IPS-18c (cell line): ENCODE results near the gene HYAL1.

Experiments
- H3K4me3 ChIP-seq: 2 replicates; pipeline ENCODE4 v1.7.0; 2013; ENCODE audit warnings: low read depth, mild to moderate bottlenecking, low read length, moderate library complexity; ENCODE audit not compliant: insufficient read depth
- H3K9me3 ChIP-seq: one replicate; pipeline ENCODE4 v1.6.1; 2013; ENCODE audit warnings: mild to moderate bottlenecking, low read length, moderate library complexity; ENCODE audit not compliant: control insufficient read depth, insufficient read depth

Gene HYAL1

DNA sequence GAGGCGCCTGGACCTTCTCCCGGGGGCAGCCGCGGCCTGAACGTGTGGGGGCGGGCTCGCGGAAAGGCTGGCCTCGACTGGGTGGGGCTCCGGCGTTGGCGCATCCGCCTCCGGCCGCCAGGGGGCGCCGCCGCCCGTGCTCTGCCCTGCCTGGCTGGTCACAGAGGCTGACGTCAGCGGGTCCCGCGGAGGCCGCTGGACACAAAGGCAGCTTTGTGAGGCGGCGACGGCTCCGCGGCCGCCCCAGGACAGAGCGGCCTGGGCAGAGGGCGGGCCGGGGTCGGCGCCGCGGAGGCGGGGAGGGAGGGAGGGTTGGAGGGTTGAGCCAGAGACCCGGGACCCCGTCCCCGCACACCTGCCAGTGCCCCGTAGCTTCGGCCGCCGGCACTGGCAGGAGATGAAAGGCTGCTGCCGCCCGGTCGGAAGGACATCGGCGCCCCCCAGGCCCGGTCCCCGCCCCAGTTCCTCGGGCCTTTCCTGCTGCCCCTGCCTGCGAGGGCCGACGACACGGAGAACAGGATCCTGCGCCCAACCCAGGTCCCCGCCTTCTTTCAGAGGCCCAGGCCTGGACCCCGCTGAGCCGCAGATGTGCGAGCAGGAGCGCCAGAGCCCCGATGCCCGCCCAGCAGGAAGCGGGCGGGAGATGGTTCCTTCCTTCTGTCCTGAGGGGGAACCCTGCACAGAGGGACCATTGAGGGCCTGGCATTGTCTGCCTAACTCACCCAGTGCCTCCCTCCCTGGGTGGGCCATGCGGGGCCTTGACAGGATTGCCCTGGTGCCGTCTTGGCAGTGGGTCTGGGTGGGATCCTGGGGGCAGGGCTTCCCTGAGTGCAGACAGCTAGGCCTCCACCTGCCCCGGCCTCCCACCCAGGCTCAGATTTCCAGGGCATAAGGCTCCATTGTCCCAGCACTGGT is 43.1 kb downstream of the HYAL1 start:
- Histone ChIP-seq H3K4me3 (peak overlapping the region; percentile 51), H3K9me3 (no peaks in the 10 kb centered on the region)

DNA sequence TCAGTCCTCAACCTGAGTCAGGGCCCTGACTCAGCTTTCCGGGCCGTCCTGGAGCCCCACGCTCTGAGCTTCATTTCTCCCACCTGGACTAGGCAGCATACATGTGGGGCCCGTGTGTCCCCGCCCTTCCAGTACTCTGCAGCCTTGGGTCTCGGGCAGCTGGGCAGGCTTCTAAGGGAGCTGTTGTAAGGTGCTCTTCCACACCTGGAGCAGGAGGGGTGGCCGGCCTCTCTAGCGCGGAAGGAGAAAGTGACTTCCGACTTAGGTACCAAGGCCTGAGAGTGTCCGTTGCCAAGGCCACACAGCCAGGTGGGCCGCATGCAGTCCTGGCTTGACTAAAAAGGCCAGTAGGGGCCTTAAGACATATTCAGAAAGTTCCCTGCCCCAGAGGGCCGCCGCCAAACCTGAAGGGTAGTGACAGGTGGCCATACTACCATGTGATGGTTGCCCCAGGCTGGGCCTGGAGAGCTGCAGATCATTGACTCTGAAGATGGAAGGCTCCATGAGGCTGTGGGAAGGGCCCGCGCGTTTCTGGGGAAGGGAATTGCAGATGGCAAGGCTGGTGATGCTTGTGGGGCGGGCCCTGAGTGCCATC is 43.8 kb downstream of the HYAL1 start:
- Histone ChIP-seq H3K9me3 (no peaks in the 10 kb centered on the region), H3K4me3 (no peak overlapping the region; the same call in 1 of the 2 replicates)

- H3K4me3 ChIP-seq, result no peak overlapping the region
- H3K9me3 ChIP-seq, result no peaks in the 10 kb centered on the region
These were observed 44.4 kb downstream of the HYAL1 start for GRCh38 chr3:50258979-50259378.

DNA sequence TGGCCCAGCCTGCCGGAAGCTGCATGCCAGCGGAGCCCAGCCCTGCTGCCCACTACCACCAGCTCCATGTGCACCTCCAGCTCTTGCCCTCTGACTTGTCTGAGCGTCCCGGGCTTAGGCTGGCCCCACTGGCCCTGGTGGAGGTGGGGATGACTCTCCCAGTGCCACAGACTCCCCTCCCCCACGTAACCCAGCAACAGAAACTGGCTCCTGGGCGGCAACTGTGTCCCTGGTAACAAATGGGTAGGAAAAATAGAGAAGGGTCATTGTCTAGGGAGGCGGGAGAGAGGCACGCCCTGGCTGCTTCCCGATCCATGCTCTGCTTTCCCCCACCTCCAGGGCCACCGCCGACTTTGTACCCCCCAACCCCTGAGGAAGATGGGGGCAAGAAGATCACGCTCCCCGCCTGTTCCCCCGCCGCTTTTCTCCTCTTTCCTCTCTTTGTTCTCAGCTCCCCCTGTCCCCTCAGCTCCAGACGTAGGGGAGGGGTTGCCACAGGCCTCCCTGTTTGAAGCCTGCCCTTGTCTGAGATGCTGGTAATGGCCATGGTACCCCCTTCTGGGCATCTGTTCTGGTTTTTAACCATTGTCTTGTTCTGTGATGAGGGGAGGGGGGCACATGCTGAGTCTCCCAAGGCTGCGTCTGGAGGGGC is 45.2 kb downstream of the HYAL1 start:
- Histone ChIP-seq H3K9me3 (no peaks in the 10 kb centered on the region), H3K4me3 (no peak overlapping the region)

GRCh38 chr3:50256978-50257890 is 46.1 kb downstream of the HYAL1 start:
- Histone ChIP-seq H3K4me3 (no peak overlapping the region), H3K9me3 (no peaks in the 10 kb centered on the region)

DNA sequence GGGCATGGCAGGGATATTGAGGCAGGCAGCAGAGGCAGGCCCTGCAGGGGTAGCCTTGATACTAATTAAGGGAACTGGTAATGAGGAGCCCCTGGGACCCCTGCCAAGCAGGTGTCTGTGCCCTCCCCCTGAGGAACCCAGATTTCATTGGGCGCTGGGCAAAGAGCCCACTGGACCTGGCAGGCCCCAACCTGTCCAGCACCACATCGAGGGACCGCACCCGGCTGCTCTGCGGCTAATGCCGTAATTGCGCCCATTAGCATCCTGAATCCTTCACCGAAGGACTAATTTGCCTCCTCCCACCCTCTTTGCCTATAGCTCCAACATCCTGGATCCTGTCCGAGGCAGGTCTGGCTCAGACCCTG is 48.1 kb downstream of the HYAL1 start:
- Histone ChIP-seq H3K9me3 (no peaks in the 10 kb centered on the region), H3K4me3 (no peak overlapping the region)

GRCh38 chr3:50254577-50255250 is 48.7 kb downstream of the HYAL1 start:
- H3K4me3 ChIP-seq, result no peak overlapping the region
- H3K9me3 ChIP-seq, result no peaks in the 10 kb centered on the region

GRCh38 chr3:50251220-50251619 is 52.2 kb downstream of the HYAL1 start:
- Histone ChIP-seq H3K9me3 (no peaks in the 10 kb centered on the region), H3K4me3 (no peak overlapping the region)

DNA sequence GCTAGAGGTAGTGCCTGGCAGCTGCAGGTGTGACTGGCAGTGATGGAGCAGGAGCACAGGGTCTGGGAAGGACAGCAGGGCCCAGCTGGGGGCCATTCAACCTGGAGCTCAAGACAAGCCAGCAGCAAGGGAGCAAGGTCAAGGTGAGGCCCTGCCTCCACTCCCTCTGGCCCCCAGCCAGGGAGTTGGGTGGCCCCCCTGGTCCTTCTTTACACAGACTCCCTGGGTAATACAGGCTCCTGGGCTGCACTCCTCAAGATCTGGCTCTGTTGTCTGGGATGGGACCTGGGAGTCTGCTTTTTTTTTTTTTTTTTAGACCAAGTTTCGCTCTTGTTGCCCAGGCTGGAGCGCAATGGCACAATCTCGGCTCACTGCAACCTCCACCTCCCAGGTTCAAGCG is 52.9 kb downstream of the HYAL1 start:
- H3K4me3 ChIP-seq, result no peak overlapping the region
- no peaks in the 10 kb centered on the region for H3K9me3 ChIP-seq
